ENCODE results near the gene SLC7A5.

The SLC7A5 gene

GRCh38 chr16:87836346-87836843, 32.9 kb downstream of the SLC7A5 start:
- Histone ChIP-seq H3K9ac (ENCODE audit: low read length) (no peak overlapping the region), H3F3A (ENCODE audit: insufficient read depth, low read length) (no peaks in the 10 kb centered on the region), H3K4me1 (ENCODE audit: low read length) (no peaks in the 10 kb centered on the region), H3K9me3 (replicated peaks; ENCODE audit: insufficient read depth, low read length) (no peaks in the 10 kb centered on the region), H3K27ac (ENCODE audit: low read length) (no peak overlapping the region), H3K9me2 (replicated peaks; ENCODE audit: insufficient read depth, low read length) (no peaks in the 10 kb centered on the region), H3K79me2 (ENCODE audit: low read length) (peaks cover 6% of the 10 kb centered on the region; the same call in 1 of the 2 replicates), H4K20me1 (ENCODE audit: insufficient read depth, low read length) (no peaks in the 10 kb centered on the region), H3K4me2 (ENCODE audit: low read depth, low read length) (no peak overlapping the region), H3K36me3 (replicated peaks; ENCODE audit: insufficient read depth, low read length) (no peaks in the 10 kb centered on the region), H2AFZ (ENCODE audit: low read length) (no peak overlapping the region), H3K27me3 (replicated peaks; ENCODE audit: insufficient read depth, low read length) (no peaks in the 10 kb centered on the region), H3K4me3 (ENCODE audit: low read length) (no peak overlapping the region)
- no peak for DNase-seq
- TF ChIP-seq CTCF (IDR thresholded peaks at IDR 0.05; ENCODE audit: low read length) (no peak), EZH2phosphoT487 (IDR thresholded peaks at IDR 0.05; ENCODE audit: low read length) (no peak), EZH2 (optimal IDR thresholded peaks at IDR 0.05; ENCODE audit: low read depth, low read length) (no peak)

DNA sequence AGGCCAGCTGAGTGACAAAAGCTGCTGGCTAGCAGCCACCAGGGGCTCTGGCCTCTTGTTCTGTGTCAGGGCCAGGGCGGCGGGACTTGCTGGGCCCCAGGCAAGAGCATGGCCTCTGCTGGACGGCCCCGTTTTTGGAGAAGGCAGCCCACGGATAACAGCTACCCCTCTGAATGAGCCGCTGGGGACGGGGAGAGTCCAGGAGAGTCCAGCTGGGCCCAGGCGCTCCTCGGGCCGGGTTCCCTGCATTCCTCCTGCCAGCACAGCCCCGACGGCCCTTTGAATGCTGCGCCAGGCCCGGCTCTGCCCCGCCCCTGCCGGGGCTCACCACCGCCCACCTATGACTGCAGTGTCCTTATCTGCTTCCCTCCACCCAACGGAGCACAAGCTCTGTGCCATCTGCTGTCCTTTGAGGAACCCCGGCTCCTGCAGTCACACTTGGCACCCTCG, 33.4 kb downstream of the SLC7A5 start:
- no peaks in the 10 kb centered on the region for H3K36me3 ChIP-seq (replicated peaks; ENCODE audit: insufficient read depth, low read length)
- H4K20me1 ChIP-seq (ENCODE audit: insufficient read depth, low read length), result no peaks in the 10 kb centered on the region
- TF ChIP-seq EZH2 (optimal IDR thresholded peaks at IDR 0.05; ENCODE audit: low read depth, low read length) (no peak), CTCF (IDR thresholded peaks at IDR 0.05; ENCODE audit: low read length) (no peak), EZH2phosphoT487 (IDR thresholded peaks at IDR 0.05; ENCODE audit: low read length) (no peak)

GRCh38 chr16:87834668-87835473, 34.4 kb downstream of the SLC7A5 start:
- TF ChIP-seq CTCF (IDR thresholded peaks at IDR 0.05; ENCODE audit: low read length), result no peak
- no peak for TF ChIP-seq EZH2 (optimal IDR thresholded peaks at IDR 0.05; ENCODE audit: low read depth, low read length)
- TF ChIP-seq EZH2phosphoT487 (IDR thresholded peaks at IDR 0.05; ENCODE audit: low read length), result no peak
- H4K20me1 ChIP-seq (ENCODE audit: insufficient read depth, low read length), result no peaks in the 10 kb centered on the region
- no peaks in the 10 kb centered on the region for H3K36me3 ChIP-seq (replicated peaks; ENCODE audit: insufficient read depth, low read length)

More for the DNA sequence above, 33.4 kb downstream of the SLC7A5 start:
- no peaks in the 10 kb centered on the region for H3F3A ChIP-seq (ENCODE audit: insufficient read depth, low read length)
- no peaks in the 10 kb centered on the region for H3K27me3 ChIP-seq (replicated peaks; ENCODE audit: insufficient read depth, low read length)
- no peak overlapping the region for H3K4me3 ChIP-seq (ENCODE audit: low read length)
- H3K27ac ChIP-seq (ENCODE audit: low read length), result no peak overlapping the region
- H3K9me2 ChIP-seq (replicated peaks; ENCODE audit: insufficient read depth, low read length), result no peaks in the 10 kb centered on the region
- no peak overlapping the region for H3K9ac ChIP-seq (ENCODE audit: low read length)
- no peaks in the 10 kb centered on the region for H3K4me1 ChIP-seq (ENCODE audit: low read length)
- H3K79me2 ChIP-seq (ENCODE audit: low read length), result peaks cover 5% of the 10 kb centered on the region; the same call in 1 of the 2 replicates
- no peak overlapping the region for H2AFZ ChIP-seq (ENCODE audit: low read length)
- no peak overlapping the region for H3K4me2 ChIP-seq (ENCODE audit: low read depth, low read length)
- H3K9me3 ChIP-seq (replicated peaks; ENCODE audit: insufficient read depth, low read length), result no peaks in the 10 kb centered on the region
- no peak for DNase-seq

More at GRCh38 chr16:87834668-87835473, 34.4 kb downstream of the SLC7A5 start:
- Histone ChIP-seq H3K27me3 (replicated peaks; ENCODE audit: insufficient read depth, low read length) (no peaks in the 10 kb centered on the region), H3K4me3 (ENCODE audit: low read length) (no peak overlapping the region), H3F3A (ENCODE audit: insufficient read depth, low read length) (no peaks in the 10 kb centered on the region), H2AFZ (ENCODE audit: low read length) (no peak overlapping the region), H3K9ac (ENCODE audit: low read length) (no peak overlapping the region), H3K9me2 (replicated peaks; ENCODE audit: insufficient read depth, low read length) (no peaks in the 10 kb centered on the region), H3K9me3 (replicated peaks; ENCODE audit: insufficient read depth, low read length) (no peaks in the 10 kb centered on the region), H3K4me1 (ENCODE audit: low read length) (no peaks in the 10 kb centered on the region), H3K4me2 (ENCODE audit: low read depth, low read length) (no peak overlapping the region), H3K27ac (ENCODE audit: low read length) (no peak overlapping the region), H3K79me2 (ENCODE audit: low read length) (no peaks in the 10 kb centered on the region)
- DNase-seq, result no peak

All from MM.1S (cell line).